OCI-LY3 (cell line): Measurements from ENCODE around the gene NBPF6.
"Not testable (repeated sequence)": the region's sequence is repeated elsewhere in the genome, so short reads cannot be mapped to it uniquely, and the experiment has no call there.

Experiments used
- EZH2phosphoT487 ChIP-seq: fragments of 200-600 bp; shearing (Covaris generic); IDR thresholded peaks from 2 replicates; pipeline ENCODE4 v1.6.1; 2018; ENCODE audit warnings: antibody characterized with exemption, mixed run types, low read depth
- TF ChIP-seq, protein P1 (sequence below): fragments of 200-600, 300-600 bp; sonication (generic); IDR thresholded peaks from 2 replicates; pipeline ENCODE4 v1.5.1; 2014; ENCODE audit warnings: antibody characterized with exemption, low read length, low read depth

- TF ChIP-seq, protein P1, sequence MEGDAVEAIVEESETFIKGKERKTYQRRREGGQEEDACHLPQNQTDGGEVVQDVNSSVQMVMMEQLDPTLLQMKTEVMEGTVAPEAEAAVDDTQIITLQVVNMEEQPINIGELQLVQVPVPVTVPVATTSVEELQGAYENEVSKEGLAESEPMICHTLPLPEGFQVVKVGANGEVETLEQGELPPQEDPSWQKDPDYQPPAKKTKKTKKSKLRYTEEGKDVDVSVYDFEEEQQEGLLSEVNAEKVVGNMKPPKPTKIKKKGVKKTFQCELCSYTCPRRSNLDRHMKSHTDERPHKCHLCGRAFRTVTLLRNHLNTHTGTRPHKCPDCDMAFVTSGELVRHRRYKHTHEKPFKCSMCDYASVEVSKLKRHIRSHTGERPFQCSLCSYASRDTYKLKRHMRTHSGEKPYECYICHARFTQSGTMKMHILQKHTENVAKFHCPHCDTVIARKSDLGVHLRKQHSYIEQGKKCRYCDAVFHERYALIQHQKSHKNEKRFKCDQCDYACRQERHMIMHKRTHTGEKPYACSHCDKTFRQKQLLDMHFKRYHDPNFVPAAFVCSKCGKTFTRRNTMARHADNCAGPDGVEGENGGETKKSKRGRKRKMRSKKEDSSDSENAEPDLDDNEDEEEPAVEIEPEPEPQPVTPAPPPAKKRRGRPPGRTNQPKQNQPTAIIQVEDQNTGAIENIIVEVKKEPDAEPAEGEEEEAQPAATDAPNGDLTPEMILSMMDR, result not testable (repeated sequence)
- TF ChIP-seq EZH2phosphoT487, result not testable (repeated sequence)
These were observed 16.0 kb downstream of the NBPF6 start for GRCh38 chr1:108466166-108466565.
